ENCODE data around the gene PDLIM5.

Gene PDLIM5

DNA sequence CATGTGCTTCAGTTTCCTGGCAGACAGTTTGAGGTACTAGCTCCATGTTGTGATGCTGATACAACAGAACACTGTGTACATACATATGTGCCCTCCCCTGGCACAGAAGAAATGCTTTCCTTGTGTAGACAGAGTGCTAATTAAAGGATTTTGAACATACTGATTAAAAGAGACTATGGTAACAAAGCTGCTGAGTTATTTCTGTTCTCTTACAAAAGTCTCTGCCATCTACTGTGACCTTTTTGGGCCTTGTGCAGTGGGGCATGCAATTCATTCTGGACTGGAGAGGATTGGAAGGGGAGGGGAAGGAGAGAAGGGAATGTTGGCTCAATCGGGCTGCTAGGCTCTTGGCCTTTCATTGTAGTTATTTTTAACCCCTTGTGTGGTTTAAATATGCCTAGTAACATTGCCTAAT lies 6.0 kb downstream of the PDLIM5 start:
- DNase-seq (ENCODE audit: insufficient read length, low spot score) (no peak), FAIRE-seq (no peak)
- TF ChIP-seq PAX5 (IDR thresholded peaks at IDR 0.05; ENCODE audit: insufficient read depth, low read length, severe bottlenecking) (no peak), POLR2A (IDR thresholded peaks at IDR 0.05; ENCODE audit: low read depth, low read length) (no peak), POLR2AphosphoS5 (IDR thresholded peaks at IDR 0.05; ENCODE audit: low read depth, low read length) (no peak), SPI1 (IDR thresholded peaks at IDR 0.05; ENCODE audit: low read depth, low read length) (no peak), TAF1 (IDR thresholded peaks at IDR 0.05; ENCODE audit: low read depth, low read length) (no peak), POU2F2 (IDR thresholded peaks at IDR 0.05; ENCODE audit: low read depth, low read length) (no peak)

DNA sequence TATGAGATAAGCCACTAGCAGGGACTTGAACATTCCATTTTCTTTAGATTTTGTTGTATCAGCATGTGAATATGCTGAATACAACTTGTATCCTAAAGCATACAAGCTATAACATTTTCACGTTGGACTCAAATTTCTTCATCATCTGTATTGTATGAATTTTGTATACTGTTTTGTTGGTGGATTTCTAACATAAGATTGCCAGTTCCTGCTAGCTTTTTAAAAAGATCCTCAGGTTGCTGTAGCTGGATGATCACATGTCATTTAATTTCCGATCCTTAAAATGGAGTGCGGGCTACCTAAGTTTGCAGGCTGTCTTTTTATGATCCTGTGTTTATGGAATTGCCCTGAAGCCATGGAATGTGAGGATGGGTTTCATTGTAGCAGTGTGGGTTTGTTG lies 6.9 kb downstream of the PDLIM5 start:
- TF ChIP-seq SPI1 (IDR thresholded peaks at IDR 0.05; ENCODE audit: low read depth, low read length) = no peak
- no peak for TF ChIP-seq POU2F2 (IDR thresholded peaks at IDR 0.05; ENCODE audit: low read depth, low read length)
- no peak for TF ChIP-seq POLR2AphosphoS5 (IDR thresholded peaks at IDR 0.05; ENCODE audit: low read depth, low read length)
- TF ChIP-seq POLR2A (IDR thresholded peaks at IDR 0.05; ENCODE audit: low read depth, low read length) = no peak
- TF ChIP-seq PAX5 (IDR thresholded peaks at IDR 0.05; ENCODE audit: insufficient read depth, low read length, severe bottlenecking) = no peak
- no peak for TF ChIP-seq TAF1 (IDR thresholded peaks at IDR 0.05; ENCODE audit: low read depth, low read length)
- no peak for DNase-seq (ENCODE audit: insufficient read length, low spot score)
- FAIRE-seq = no peak

DNA sequence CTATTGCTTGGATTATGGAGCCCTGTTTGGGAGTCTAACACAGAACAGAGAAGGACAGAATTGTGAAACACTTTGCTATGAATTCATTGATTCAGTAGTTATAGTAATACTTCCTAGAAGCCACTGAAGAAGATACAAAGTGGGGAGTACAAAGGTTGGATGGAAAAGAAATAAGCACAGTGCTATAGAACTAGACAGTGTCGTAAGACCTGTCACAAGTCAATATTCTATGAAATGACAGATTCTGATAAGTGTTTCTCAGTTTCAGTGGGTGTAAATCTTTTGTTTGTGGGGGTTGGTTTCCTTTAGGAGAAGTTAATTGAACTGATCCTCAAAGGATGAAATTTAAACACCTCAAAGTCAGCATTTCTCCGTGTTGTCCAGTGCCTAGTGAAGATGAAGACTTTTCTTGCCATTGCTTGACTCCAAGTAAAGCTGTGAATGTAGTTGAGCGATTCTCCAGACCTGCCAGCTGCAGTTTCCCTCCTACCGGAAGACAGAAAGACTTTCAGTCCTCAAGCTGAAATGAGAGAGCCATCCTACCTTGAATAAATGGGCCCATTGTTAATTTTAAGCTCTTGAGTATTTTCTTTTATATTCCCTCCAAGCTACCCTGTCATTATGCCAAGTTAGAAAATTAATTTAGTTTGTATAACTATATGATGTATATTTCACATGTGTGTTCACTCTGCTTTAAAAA lies 7.9 kb downstream of the PDLIM5 start:
- DNase-seq (ENCODE audit: insufficient read length, low spot score) (no peak), FAIRE-seq (no peak)
- TF ChIP-seq SPI1 (IDR thresholded peaks at IDR 0.05; ENCODE audit: low read depth, low read length) (no peak), TAF1 (IDR thresholded peaks at IDR 0.05; ENCODE audit: low read depth, low read length) (no peak), POLR2AphosphoS5 (IDR thresholded peaks at IDR 0.05; ENCODE audit: low read depth, low read length) (no peak), POU2F2 (IDR thresholded peaks at IDR 0.05; ENCODE audit: low read depth, low read length) (no peak), PAX5 (IDR thresholded peaks at IDR 0.05; ENCODE audit: insufficient read depth, low read length, severe bottlenecking) (no peak), POLR2A (IDR thresholded peaks at IDR 0.05; ENCODE audit: low read depth, low read length) (no peak)

DNA sequence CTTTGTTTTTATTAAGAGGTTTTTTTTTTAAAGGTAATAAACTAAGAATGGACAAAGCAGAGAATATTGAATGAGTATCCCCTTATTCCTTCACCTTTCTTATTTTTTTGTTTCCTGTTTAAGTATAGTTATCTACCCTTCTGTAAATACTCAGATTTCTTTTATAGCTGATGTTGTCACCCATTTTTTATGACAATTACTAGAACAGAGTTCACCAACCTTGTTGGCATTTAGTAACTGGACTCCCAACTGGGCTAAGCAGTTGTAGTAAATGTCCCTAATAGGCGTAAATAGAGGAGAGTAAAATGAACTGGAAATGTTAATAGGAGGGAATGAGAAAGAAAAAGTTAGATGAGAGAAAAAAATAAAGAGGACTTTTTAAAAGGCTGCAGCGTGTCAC lies 9.8 kb downstream of the PDLIM5 start:
- FAIRE-seq = no peak
- DNase-seq (ENCODE audit: insufficient read length, low spot score) = no peak
- TF ChIP-seq SPI1 (IDR thresholded peaks at IDR 0.05; ENCODE audit: low read depth, low read length) = no peak
- TF ChIP-seq TAF1 (IDR thresholded peaks at IDR 0.05; ENCODE audit: low read depth, low read length) = no peak
- no peak for TF ChIP-seq POLR2A (IDR thresholded peaks at IDR 0.05; ENCODE audit: low read depth, low read length)
- no peak for TF ChIP-seq PAX5 (IDR thresholded peaks at IDR 0.05; ENCODE audit: insufficient read depth, low read length, severe bottlenecking)
- TF ChIP-seq POU2F2 (IDR thresholded peaks at IDR 0.05; ENCODE audit: low read depth, low read length) = no peak
- TF ChIP-seq POLR2AphosphoS5 (IDR thresholded peaks at IDR 0.05; ENCODE audit: low read depth, low read length) = no peak

DNA sequence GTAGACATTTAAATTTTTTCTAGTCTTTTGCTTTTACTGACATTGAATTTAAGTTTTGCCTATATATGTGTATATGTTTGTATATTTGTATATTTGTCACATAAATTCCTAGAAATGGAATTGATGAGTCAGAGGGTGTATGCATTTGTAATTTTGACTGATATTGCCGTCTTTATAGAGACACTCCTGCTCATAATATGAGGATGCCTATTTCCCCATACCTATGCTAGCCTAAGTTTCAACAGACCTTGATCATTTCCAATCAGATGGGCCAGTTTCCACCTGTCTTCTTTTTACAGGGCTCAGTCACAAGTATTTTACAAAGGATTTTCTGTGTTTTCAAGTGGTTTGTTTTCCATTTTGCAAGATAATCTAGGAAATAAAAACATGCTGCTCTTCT lies 10.8 kb downstream of the PDLIM5 start:
- no peak for DNase-seq (ENCODE audit: insufficient read length, low spot score)
- no peak for TF ChIP-seq PAX5 (IDR thresholded peaks at IDR 0.05; ENCODE audit: insufficient read depth, low read length, severe bottlenecking)
- TF ChIP-seq POLR2AphosphoS5 (IDR thresholded peaks at IDR 0.05; ENCODE audit: low read depth, low read length) = no peak
- TF ChIP-seq POU2F2 (IDR thresholded peaks at IDR 0.05; ENCODE audit: low read depth, low read length) = no peak
- no peak for TF ChIP-seq SPI1 (IDR thresholded peaks at IDR 0.05; ENCODE audit: low read depth, low read length)
- TF ChIP-seq POLR2A (IDR thresholded peaks at IDR 0.05; ENCODE audit: low read depth, low read length) = no peak
- TF ChIP-seq TAF1 (IDR thresholded peaks at IDR 0.05; ENCODE audit: low read depth, low read length) = no peak
- no peak for FAIRE-seq

DNA sequence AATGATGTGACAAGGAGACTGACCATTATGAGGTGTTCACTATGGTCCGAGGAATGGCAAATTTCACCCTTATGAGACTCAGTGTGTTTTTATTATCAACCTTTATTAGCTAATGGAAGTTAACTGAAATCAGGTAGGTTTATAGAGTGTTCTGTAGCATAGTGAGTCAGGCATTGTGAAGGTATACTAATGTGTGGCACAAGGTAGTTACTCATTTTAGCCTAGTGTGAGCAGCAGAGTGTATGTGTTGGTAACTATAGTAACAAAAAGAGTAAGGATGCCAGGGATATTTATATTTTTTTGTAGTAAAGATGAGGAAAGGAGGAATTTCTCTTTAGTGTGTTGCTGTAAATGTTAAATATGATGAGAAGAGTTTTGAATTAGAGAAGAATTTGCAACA lies 12.0 kb downstream of the PDLIM5 start:
- TF ChIP-seq POLR2A (IDR thresholded peaks at IDR 0.05; ENCODE audit: low read depth, low read length) = no peak
- no peak for TF ChIP-seq PAX5 (IDR thresholded peaks at IDR 0.05; ENCODE audit: insufficient read depth, low read length, severe bottlenecking)
- TF ChIP-seq SPI1 (IDR thresholded peaks at IDR 0.05; ENCODE audit: low read depth, low read length) = no peak
- TF ChIP-seq TAF1 (IDR thresholded peaks at IDR 0.05; ENCODE audit: low read depth, low read length) = no peak
- no peak for TF ChIP-seq POLR2AphosphoS5 (IDR thresholded peaks at IDR 0.05; ENCODE audit: low read depth, low read length)
- no peak for TF ChIP-seq POU2F2 (IDR thresholded peaks at IDR 0.05; ENCODE audit: low read depth, low read length)
- no peak for DNase-seq (ENCODE audit: insufficient read length, low spot score)
- no peak for FAIRE-seq

DNA sequence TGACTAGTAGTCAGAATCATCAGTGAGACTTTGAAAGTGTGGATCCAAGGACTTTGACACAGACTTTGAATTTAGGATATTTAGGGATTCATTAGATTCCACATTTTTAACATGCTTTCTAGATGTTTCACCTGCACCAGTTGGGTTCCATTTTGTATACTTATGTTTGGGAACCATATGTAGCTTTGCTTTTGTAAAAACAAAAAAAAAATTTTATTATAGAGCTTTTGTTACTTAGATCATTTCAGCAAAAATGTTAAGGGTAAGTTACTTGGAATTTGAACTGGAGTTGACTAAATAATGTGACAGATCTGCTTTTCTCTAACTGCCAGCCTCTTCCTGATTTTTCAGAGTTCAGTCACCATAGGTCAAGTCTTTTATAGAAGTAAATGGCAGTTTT lies 14.6 kb downstream of the PDLIM5 start:
- no peak for TF ChIP-seq POLR2A (IDR thresholded peaks at IDR 0.05; ENCODE audit: low read depth, low read length)
- TF ChIP-seq TAF1 (IDR thresholded peaks at IDR 0.05; ENCODE audit: low read depth, low read length) = no peak
- no peak for TF ChIP-seq POLR2AphosphoS5 (IDR thresholded peaks at IDR 0.05; ENCODE audit: low read depth, low read length)
- TF ChIP-seq PAX5 (IDR thresholded peaks at IDR 0.05; ENCODE audit: insufficient read depth, low read length, severe bottlenecking) = no peak
- no peak for TF ChIP-seq POU2F2 (IDR thresholded peaks at IDR 0.05; ENCODE audit: low read depth, low read length)
- no peak for TF ChIP-seq SPI1 (IDR thresholded peaks at IDR 0.05; ENCODE audit: low read depth, low read length)
- FAIRE-seq (no peak), DNase-seq (ENCODE audit: insufficient read length, low spot score) (no peak)

DNA sequence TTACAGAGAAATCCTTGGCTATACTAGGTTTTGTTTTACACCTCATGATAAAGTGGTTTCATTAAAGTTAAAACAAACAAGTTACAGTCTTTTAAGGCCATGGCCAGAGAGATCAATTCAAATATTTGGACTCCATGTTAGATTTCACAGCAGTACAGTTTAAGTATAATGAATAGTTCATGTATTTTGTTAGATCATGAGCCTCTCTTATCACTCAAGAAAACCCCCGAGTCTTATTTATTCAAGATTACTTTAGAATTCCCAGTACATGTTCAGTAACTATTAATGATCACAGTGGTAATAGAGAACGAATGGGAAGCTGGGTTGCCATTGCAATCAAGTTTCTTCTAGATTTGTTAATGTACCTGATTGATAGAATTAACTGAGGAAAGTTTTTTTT lies 15.2 kb downstream of the PDLIM5 start:
- no peak for TF ChIP-seq SPI1 (IDR thresholded peaks at IDR 0.05; ENCODE audit: low read depth, low read length)
- TF ChIP-seq POU2F2 (IDR thresholded peaks at IDR 0.05; ENCODE audit: low read depth, low read length) = no peak
- TF ChIP-seq POLR2A (IDR thresholded peaks at IDR 0.05; ENCODE audit: low read depth, low read length) = no peak
- no peak for TF ChIP-seq TAF1 (IDR thresholded peaks at IDR 0.05; ENCODE audit: low read depth, low read length)
- no peak for TF ChIP-seq POLR2AphosphoS5 (IDR thresholded peaks at IDR 0.05; ENCODE audit: low read depth, low read length)
- TF ChIP-seq PAX5 (IDR thresholded peaks at IDR 0.05; ENCODE audit: insufficient read depth, low read length, severe bottlenecking) = no peak
- FAIRE-seq (no peak), DNase-seq (ENCODE audit: insufficient read length, low spot score) (no peak)

DNA sequence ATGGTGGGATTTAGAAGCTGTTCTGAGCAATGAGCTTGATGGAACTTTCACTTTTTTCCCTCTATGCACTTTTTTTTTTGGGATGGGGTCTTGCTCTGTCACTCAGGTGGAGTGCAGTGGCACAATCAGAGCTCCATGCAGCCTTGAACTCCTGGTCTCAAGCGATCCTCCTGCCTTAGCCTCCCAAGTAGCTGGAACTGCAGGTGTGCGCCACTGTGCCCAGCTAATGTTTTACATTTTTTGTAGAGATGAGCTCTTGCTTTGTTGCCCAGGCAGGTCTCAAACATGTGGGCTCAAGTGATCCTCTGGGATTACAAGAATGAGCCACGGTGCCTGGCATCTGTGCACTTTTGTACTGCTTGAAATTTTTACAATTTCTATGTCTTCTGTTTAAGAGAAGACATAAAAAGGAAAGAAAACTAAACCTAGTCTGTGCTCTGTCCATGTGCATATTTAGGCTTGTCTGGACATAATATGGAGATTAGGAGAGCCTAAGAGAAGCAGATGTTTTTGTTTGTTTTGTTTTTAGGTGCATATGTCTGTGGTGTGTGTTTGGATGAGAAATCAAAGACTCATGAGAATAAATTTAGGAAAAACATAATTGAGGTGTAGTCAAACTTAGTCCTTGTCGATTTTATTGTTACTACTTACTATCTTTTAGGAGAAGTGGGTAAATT lies 16.5 kb downstream of the PDLIM5 start:
- no peak for FAIRE-seq
- TF ChIP-seq TAF1 (IDR thresholded peaks at IDR 0.05; ENCODE audit: low read depth, low read length) (no peak), POU2F2 (IDR thresholded peaks at IDR 0.05; ENCODE audit: low read depth, low read length) (no peak), POLR2AphosphoS5 (IDR thresholded peaks at IDR 0.05; ENCODE audit: low read depth, low read length) (no peak), SPI1 (IDR thresholded peaks at IDR 0.05; ENCODE audit: low read depth, low read length) (no peak), POLR2A (IDR thresholded peaks at IDR 0.05; ENCODE audit: low read depth, low read length) (no peak), PAX5 (IDR thresholded peaks at IDR 0.05; ENCODE audit: insufficient read depth, low read length, severe bottlenecking) (no peak)
- DNase-seq (ENCODE audit: insufficient read length, low spot score) = no peak

Measured in GM12891 (cell line).